22Rv1 (cell line): ENCODE data around the gene JADE1.

Experiments
- H3K27ac ChIP-seq: fragments of 450-650 bp; 2 replicates; pipeline ENCODE4 v1.5.1; 2017
- CTCF ChIP-seq: fragments of 450-650 bp; IDR thresholded peaks from 2 replicates; pipeline ENCODE4 v1.5.1; 2017; ENCODE audit warnings: mild to moderate bottlenecking
- ZFX ChIP-seq: fragments of 450-650 bp; IDR thresholded peaks from 2 replicates; pipeline ENCODE4 v1.6.1; 2017; ENCODE audit warnings: antibody characterized with exemption, borderline replicate concordance

Gene JADE1

GRCh38 chr4:128810871-128811570, 1.5 kb downstream of the JADE1 start:
- TF ChIP-seq ZFX (no peak), CTCF (no peak)
- peak overlapping the region; percentile 97 for H3K27ac ChIP-seq

GRCh38 chr4:128811571-128812441, 2.3 kb downstream of the JADE1 start:
- peak overlapping the region; percentile 97 for H3K27ac ChIP-seq
- TF ChIP-seq ZFX (no peak), CTCF (0 out of 2 replicates have a peak, but pooled peaks have one; percentile 4)

GRCh38 chr4:128812442-128813235, 3.1 kb downstream of the JADE1 start:
- peak overlapping the region; percentile 97 for H3K27ac ChIP-seq
- no peak for TF ChIP-seq CTCF
- TF ChIP-seq ZFX = no peak

GRCh38 chr4:128813965-128814364, 4.5 kb downstream of the JADE1 start:
- TF ChIP-seq CTCF (no peak), ZFX (no peak)
- H3K27ac ChIP-seq = no peak overlapping the region

GRCh38 chr4:128818442-128818841, 8.9 kb downstream of the JADE1 start:
- no peak overlapping the region for H3K27ac ChIP-seq
- TF ChIP-seq ZFX = no peak
- no peak for TF ChIP-seq CTCF

- no peak for TF ChIP-seq CTCF
- no peak for TF ChIP-seq ZFX
- H3K27ac ChIP-seq = no peak overlapping the region
Observed at GRCh38 chr4:128819082-128819742, 9.7 kb downstream of the JADE1 start.
